Fibroblast of mammary gland (primary cell): ENCODE data around the gene IPO13.

Experiments used
- DNase-seq: peaks from one replicate; pipeline ENCODE4 v3.0.0-alpha.2; 2010; ENCODE audit warnings: low read depth
- H3K4me3 ChIP-seq: 2 replicates; pipeline ENCODE4 v1.5.1; 2011; ENCODE audit warnings: low read depth, mild to moderate bottlenecking, low read length, moderate library complexity; ENCODE audit not compliant: control insufficient read depth
- TF ChIP-seq, protein P1 (sequence below): conservative IDR thresholded peaks from 2 replicates; pipeline ENCODE4 v1.5.1; 2011; ENCODE audit warnings: low read depth, low read length, inconsistent platforms; ENCODE audit not compliant: control insufficient read depth, insufficient read depth

IPO13 gene

DNA sequence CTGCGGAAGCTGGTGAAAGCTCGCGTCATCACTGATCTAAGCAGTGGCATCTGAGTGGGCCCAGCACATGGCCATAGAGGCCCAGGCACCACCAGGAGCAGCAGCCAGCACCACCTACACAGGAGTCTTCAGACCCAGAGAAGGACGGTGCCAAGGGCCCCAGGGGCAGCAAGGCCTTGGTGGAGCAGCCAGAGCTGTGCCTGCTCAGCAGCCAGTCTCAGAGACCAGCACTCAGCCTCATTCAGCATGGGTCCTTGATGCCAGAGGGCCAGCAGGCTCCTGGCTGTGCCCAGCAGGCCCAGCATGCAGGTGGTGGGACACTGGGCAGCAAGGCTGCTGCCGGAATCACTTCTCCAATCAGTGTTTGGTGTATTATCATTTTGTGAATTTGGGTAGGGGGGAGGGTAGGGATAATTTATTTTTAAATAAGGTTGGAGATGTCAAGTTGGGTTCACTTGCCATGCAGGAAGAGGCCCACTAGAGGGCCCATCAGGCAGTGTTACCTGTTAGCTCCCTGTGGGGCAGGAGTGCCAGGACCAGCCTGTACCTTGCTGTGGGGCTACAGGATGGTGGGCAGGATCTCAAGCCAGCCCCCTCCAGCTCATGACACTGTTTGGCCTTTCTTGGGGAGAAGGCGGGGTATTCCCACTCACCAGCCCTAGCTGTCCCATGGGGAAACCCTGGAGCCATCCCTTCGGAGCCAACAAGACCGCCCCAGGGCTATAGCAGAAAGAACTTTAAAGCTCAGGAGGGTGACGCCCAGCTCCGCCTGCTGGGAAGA, 16.4 kb upstream of the IPO13 start:
- H3K4me3 ChIP-seq = no peak overlapping the region
- DNase-seq = no peak
- TF ChIP-seq, protein P1, sequence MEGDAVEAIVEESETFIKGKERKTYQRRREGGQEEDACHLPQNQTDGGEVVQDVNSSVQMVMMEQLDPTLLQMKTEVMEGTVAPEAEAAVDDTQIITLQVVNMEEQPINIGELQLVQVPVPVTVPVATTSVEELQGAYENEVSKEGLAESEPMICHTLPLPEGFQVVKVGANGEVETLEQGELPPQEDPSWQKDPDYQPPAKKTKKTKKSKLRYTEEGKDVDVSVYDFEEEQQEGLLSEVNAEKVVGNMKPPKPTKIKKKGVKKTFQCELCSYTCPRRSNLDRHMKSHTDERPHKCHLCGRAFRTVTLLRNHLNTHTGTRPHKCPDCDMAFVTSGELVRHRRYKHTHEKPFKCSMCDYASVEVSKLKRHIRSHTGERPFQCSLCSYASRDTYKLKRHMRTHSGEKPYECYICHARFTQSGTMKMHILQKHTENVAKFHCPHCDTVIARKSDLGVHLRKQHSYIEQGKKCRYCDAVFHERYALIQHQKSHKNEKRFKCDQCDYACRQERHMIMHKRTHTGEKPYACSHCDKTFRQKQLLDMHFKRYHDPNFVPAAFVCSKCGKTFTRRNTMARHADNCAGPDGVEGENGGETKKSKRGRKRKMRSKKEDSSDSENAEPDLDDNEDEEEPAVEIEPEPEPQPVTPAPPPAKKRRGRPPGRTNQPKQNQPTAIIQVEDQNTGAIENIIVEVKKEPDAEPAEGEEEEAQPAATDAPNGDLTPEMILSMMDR = peak; percentile 27

- no peak overlapping the region for H3K4me3 ChIP-seq
- no peak for DNase-seq
- TF ChIP-seq, protein P1 = no peak
Measured at GRCh38 chr1:43930949-43931275, 15.8 kb upstream of the IPO13 start.

DNA sequence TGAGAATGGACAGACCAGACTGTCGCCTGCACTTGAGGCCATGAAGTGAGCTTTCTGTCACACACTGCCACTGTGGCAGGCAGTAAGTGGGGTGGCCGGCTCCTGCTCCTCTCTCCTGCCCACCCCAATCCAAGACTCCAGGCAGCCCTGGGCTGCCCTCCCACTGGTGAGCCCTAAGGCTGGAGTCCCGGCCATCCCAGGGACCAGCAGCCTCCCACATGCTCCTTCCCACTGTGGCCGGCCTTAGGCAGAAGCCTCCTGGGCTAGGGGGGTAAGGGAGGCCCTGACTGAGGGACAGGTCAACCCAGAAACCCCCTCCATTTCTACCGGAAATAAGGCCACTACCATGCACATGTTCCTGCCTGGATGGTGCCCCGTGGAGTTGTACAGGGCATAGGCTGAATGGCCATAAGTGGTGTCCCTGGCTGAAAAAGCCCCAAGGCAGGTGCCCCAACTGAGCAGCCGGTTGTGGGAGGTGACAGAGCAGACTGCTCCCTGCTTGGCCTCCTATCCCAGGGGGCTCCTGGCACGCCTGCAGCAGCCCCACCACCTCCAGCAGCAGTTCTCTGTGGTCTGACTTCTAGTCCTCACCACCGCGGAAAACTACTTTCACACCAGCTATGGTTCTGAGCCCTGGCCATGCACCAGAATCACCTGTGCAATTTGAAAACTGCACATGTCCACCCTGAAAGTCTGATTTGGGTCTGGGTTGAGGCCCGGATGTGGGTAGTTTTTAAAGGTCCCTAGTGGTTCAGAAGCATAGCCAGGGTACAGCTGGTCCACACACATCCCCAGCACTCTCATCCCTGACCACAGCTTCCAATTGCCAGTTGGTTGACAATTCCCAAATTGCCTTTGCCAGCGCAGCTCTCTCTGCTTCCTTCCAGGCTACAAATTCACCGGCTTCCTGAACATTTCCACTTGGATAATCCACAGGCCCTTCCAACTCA, 14.8 kb upstream of the IPO13 start:
- TF ChIP-seq, protein P1 = no peak
- no peak overlapping the region for H3K4me3 ChIP-seq
- no peak for DNase-seq

GRCh38 chr1:43932786-43933385, 13.9 kb upstream of the IPO13 start:
- peak overlapping the region; percentile 42 for H3K4me3 ChIP-seq
- TF ChIP-seq, protein P1 = no peak
- peak; percentile 57 for DNase-seq

- TF ChIP-seq, protein P1 = no peak
- no peak for DNase-seq
- peak within 1 kb of the TSS; percentile 42 for H3K4me3 ChIP-seq
Measured at GRCh38 chr1:43933386-43934100, 13.2 kb upstream of the IPO13 start, which contains the start of gene ARTN. ARTN (plus strand) TSS chr1:43933801; CDS start chr1:43935657, 1,856 bp downstream.
